ENCODE measurements around the gene ATG10. TPM values are rescaled to one million over a fixed set of nuclear protein-coding genes. Genes with fewer than 3 reads are reported as not detected.

Gene ATG10
- total and polyA plus RNA-seq, 2 of the 13 experiments (the other 11 are each of a cell fraction or from before 2014, with no cell fraction given) = 2.0 to 5.7 TPM

GRCh38 chr5:82018462-82018861 is 46.6 kb downstream of the ATG10 start (continued):
- TF ChIP-seq TFAP4 (IDR thresholded peaks at IDR 0.05; ENCODE audit: borderline replicate concordance, low read depth) = no peak
- TF ChIP-seq PPARG (CRISPR knock-in tag; conservative IDR thresholded peaks at IDR 0.05) = peak; percentile 41; the same call in 1 of the 2 replicates
- no peak for TF ChIP-seq NFAT5 (CRISPR knock-in tag; IDR thresholded peaks at IDR 0.05)
- TF ChIP-seq ZNF451 (CRISPR knock-in tag; IDR thresholded peaks at IDR 0.05) = no peak
- no peak for TF ChIP-seq ZNF691 (CRISPR knock-in tag; IDR thresholded peaks at IDR 0.05; ENCODE audit: borderline replicate concordance, low read depth)
- no peak for TF ChIP-seq ZUFSP (CRISPR knock-in tag; IDR thresholded peaks at IDR 0.05; ENCODE audit: borderline replicate concordance)
- TF ChIP-seq ZBTB46 (CRISPR knock-in tag; IDR thresholded peaks at IDR 0.05; ENCODE audit: borderline replicate concordance) = no peak
- 0 out of 2 replicates have a peak, but pooled peaks have one; percentile 19 for TF ChIP-seq THAP11 (CRISPR knock-in tag; IDR thresholded peaks at IDR 0.05)
- no peak for TF ChIP-seq ERF (CRISPR knock-in tag; IDR thresholded peaks at IDR 0.05)
- TF ChIP-seq ATF7-NPFF (CRISPR knock-in tag; IDR thresholded peaks at IDR 0.05; ENCODE audit: low read depth) = no peak
- TF ChIP-seq ZNF816 (CRISPR knock-in tag; IDR thresholded peaks at IDR 0.05; ENCODE audit: borderline replicate concordance) = no peak
- no peak for TF ChIP-seq ZXDC (CRISPR knock-in tag; IDR thresholded peaks at IDR 0.05)
- no peak for TF ChIP-seq RFX3 (CRISPR knock-in tag; IDR thresholded peaks at IDR 0.05)
- TF ChIP-seq SOX5 (CRISPR knock-in tag; IDR thresholded peaks at IDR 0.05; ENCODE audit: borderline replicate concordance) = peak; percentile 54
- no peak for TF ChIP-seq GPN1 (CRISPR knock-in tag; IDR thresholded peaks at IDR 0.05; ENCODE audit: borderline replicate concordance)
- peak; percentile 47; the same call in 1 of the 2 replicates for TF ChIP-seq FOXJ3 (CRISPR knock-in tag; IDR thresholded peaks at IDR 0.05; ENCODE audit: borderline replicate concordance)
